Hindlimb muscle (tissue), 1 donor: ENCODE results near the gene TAF1B. TPM values are rescaled to one million over a fixed set of nuclear protein-coding genes. Genes with fewer than 3 reads are reported as not detected.

Source experiments
- DNase-seq: peaks from one replicate; pipeline ENCODE4 v3.0.0-alpha.2; 2013
- polyA plus RNA-seq: library from polyadenylated mRNA; unstranded; fragments of 120-200 nt; gene quantifications from one replicate; pipeline ENCODE4 v1.2.1, GENCODE V29; 2013; ENCODE audit not compliant: insufficient read length

The TAF1B gene
- polyA plus RNA-seq, 1 donor: 11.4 TPM

- no peak for DNase-seq
Measured at GRCh38 chr2:9944330-9944758, 101.1 kb downstream of the TAF1B start.

- no peak for DNase-seq
Measured at GRCh38 chr2:9945596-9945995, 102.3 kb downstream of the TAF1B start.

- DNase-seq: no peak
Measured at GRCh38 chr2:9946076-9946475, 102.8 kb downstream of the TAF1B start.

GRCh38 chr2:9946818-9947217, 103.5 kb downstream of the TAF1B start:
- no peak for DNase-seq

GRCh38 chr2:9948721-9949120, 105.4 kb downstream of the TAF1B start:
- DNase-seq: no peak

GRCh38 chr2:9949239-9949991, 106.1 kb downstream of the TAF1B start:
- DNase-seq: no peak

- no peak for DNase-seq
Measured at GRCh38 chr2:9949992-9950520, 106.8 kb downstream of the TAF1B start.

- DNase-seq: peak; percentile 46
Measured at GRCh38 chr2:9950521-9951271, 107.4 kb downstream of the TAF1B start.

GRCh38 chr2:9951272-9951521, 107.9 kb downstream of the TAF1B start:
- DNase-seq: no peak

GRCh38 chr2:9951522-9952285, 108.4 kb downstream of the TAF1B start, which contains the start of gene GRHL1:
GRHL1 (plus strand) TSS chr2:9951693; CDS start chr2:9951834, 141 bp downstream.
- DNase-seq: peak; percentile 94

GRCh38 chr2:9952286-9952737, 109.0 kb downstream of the TAF1B start:
- no peak for DNase-seq

GRCh38 chr2:9952856-9953503, 109.7 kb downstream of the TAF1B start:
- no peak for DNase-seq

GRCh38 chr2:9954136-9954535, 110.9 kb downstream of the TAF1B start:
- DNase-seq: no peak

- DNase-seq: no peak
Measured at GRCh38 chr2:9958057-9958456, 114.8 kb downstream of the TAF1B start.

GRCh38 chr2:9959262-9959661, 116.0 kb downstream of the TAF1B start:
- no peak for DNase-seq

- no peak for DNase-seq
Measured at GRCh38 chr2:9961013-9961412, 117.7 kb downstream of the TAF1B start.

- no peak for DNase-seq
Measured at GRCh38 chr2:9964334-9964980, 121.2 kb downstream of the TAF1B start.

GRCh38 chr2:9965119-9965822, 122.0 kb downstream of the TAF1B start:
- no peak for DNase-seq

GRCh38 chr2:9966491-9967022, 123.3 kb downstream of the TAF1B start:
- no peak for DNase-seq

- DNase-seq: no peak
Measured at GRCh38 chr2:9967053-9967775, 123.9 kb downstream of the TAF1B start.
